ENCODE measurements around the gene DYSF.

The DYSF gene

DNA sequence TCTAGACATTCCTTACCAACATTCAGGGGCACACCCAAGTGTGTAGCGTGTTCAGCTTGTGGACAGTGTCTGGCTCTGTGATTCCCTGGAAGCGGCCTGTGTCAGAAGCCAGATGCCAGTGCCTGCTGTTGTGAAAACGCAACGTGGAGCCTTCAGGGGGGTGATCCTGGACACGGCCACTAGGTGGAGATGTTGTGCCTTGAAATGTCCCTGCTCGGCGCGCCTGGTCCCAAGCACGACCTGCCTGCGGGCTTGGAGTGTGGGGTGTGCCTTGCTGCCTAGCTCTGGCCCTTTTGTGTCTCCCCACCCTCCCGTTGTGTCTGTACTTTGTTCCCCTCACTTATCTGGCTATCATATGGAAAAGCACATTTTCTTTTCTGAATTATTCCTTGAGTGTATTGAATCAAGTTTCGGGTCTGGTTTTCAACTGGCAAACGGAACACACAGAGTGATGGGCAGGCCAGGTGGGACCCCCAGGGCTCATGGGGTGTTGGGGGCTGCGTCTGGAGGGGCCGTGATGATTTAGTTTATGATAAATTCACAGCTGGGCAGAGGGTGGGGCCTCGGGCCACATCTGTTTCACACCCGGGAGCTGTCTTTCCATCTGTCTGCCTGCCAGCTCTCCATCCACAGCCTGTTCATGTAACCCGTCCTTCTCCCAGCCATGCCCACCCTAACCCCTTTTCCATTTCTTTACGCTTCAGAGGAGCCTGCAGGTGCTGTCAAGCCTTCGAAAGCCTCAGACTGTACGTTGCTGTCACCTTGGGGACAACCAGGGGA lies 95.5 kb downstream of the DYSF start (continued):
- TF ChIP-seq, protein P1, sequence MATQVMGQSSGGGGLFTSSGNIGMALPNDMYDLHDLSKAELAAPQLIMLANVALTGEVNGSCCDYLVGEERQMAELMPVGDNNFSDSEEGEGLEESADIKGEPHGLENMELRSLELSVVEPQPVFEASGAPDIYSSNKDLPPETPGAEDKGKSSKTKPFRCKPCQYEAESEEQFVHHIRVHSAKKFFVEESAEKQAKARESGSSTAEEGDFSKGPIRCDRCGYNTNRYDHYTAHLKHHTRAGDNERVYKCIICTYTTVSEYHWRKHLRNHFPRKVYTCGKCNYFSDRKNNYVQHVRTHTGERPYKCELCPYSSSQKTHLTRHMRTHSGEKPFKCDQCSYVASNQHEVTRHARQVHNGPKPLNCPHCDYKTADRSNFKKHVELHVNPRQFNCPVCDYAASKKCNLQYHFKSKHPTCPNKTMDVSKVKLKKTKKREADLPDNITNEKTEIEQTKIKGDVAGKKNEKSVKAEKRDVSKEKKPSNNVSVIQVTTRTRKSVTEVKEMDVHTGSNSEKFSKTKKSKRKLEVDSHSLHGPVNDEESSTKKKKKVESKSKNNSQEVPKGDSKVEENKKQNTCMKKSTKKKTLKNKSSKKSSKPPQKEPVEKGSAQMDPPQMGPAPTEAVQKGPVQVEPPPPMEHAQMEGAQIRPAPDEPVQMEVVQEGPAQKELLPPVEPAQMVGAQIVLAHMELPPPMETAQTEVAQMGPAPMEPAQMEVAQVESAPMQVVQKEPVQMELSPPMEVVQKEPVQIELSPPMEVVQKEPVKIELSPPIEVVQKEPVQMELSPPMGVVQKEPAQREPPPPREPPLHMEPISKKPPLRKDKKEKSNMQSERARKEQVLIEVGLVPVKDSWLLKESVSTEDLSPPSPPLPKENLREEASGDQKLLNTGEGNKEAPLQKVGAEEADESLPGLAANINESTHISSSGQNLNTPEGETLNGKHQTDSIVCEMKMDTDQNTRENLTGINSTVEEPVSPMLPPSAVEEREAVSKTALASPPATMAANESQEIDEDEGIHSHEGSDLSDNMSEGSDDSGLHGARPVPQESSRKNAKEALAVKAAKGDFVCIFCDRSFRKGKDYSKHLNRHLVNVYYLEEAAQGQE (tag by site-specific recombination; IDR thresholded peaks at IDR 0.05), result no peak
- TF ChIP-seq ZEB2 (tag by site-specific recombination; IDR thresholded peaks at IDR 0.05), result no peak

DNA sequence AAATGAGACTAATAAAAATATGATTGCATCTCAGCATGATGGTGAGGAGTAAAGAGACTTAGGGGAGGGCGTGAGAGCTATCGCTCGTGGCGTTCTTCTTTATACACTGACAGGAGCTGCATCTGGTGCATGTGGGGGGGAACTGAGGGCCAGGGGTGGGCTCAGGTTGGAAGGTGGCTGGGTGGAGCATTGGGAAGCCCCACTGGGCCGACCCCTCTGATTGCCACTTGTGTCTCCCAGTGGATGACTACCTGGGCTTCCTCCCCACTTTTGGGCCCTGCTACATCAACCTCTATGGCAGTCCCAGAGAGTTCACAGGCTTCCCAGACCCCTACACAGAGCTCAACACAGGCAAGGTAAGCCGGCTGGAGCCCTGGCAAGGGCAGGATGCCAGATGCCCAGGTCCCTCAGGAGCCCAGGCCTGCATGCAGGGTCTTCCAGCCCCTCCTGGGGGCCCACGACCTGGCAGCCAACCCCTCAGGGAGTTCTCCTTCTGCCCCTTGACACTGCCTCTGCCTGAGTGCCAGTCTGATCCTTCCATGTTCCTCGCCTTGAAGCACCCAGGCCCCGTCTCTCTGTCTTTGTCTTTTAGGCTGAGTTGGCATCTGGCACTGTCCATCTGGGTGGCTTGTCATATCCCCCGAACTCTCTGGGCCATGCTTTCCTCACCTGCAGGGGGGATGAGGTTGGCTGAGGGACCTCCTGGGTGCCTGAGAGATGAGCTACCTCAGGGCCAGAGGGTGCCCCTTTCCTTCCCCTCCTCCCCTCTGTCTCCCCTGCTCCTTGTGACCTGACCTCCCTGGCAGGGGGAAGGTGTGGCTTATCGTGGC lies 97.7 kb downstream of the DYSF start:
- Histone ChIP-seq H3K36me3 (ENCODE audit: control insufficient read depth in 2 of 2, insufficient read depth in 1 of 2, low read length in 2 of 2) (no peaks in the 10 kb centered on the region), H3K4me1 (ENCODE audit: control insufficient read depth, insufficient read depth, low read length) (no peaks in the 10 kb centered on the region), H3K27ac (ENCODE audit: extremely low read depth, low read depth, low read length) (no peak overlapping the region), H3K4me3 (ENCODE audit: low read depth, low read length) (no peak overlapping the region), H3K9me3 (ENCODE audit: control insufficient read depth, insufficient read depth, low read depth, low read length) (no peaks in the 10 kb centered on the region)
- POLR2A ChIA-PET, result no interaction called here
- CTCF ChIA-PET, result interaction anchor here (1.0 to 2.7 kb wide), 5 partner anchors 89 to 1028 kb away, joined by 3 to 11 read pairs (median 5); no protein-coding TSS in a partner anchor
- TF ChIP-seq ZFP3 (tag by site-specific recombination; IDR thresholded peaks at IDR 0.05; ENCODE audit: low read depth) (no peak), SP3 (tag by site-specific recombination; IDR thresholded peaks at IDR 0.05) (no peak), ZSCAN23 (tag by site-specific recombination; IDR thresholded peaks at IDR 0.05) (no peak), ZNF560 (tag by site-specific recombination; IDR thresholded peaks at IDR 0.05; ENCODE audit: borderline replicate concordance) (no peak), ZNF10 (tag by site-specific recombination; IDR thresholded peaks at IDR 0.05) (no peak), ZNF658 (tag by site-specific recombination; IDR thresholded peaks at IDR 0.05) (no peak)
- TF ChIP-seq, protein P2, sequence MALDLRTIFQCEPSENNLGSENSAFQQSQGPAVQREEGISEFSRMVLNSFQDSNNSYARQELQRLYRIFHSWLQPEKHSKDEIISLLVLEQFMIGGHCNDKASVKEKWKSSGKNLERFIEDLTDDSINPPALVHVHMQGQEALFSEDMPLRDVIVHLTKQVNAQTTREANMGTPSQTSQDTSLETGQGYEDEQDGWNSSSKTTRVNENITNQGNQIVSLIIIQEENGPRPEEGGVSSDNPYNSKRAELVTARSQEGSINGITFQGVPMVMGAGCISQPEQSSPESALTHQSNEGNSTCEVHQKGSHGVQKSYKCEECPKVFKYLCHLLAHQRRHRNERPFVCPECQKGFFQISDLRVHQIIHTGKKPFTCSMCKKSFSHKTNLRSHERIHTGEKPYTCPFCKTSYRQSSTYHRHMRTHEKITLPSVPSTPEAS (tag by site-specific recombination; IDR thresholded peaks at IDR 0.05), result no peak
- TF ChIP-seq, protein P3, sequence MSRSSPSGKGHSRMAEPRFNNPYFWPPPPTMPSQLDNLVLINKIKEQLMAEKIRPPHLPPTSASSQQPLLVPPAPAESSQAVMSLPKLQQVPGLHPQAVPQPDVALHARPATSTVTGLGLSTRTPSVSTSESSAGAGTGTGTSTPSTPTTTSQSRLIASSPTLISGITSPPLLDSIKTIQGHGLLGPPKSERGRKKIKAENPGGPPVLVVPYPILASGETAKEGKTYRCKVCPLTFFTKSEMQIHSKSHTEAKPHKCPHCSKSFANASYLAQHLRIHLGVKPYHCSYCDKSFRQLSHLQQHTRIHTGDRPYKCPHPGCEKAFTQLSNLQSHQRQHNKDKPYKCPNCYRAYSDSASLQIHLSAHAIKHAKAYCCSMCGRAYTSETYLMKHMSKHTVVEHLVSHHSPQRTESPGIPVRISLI (tag by site-specific recombination; IDR thresholded peaks at IDR 0.05), result no peak
- TF ChIP-seq, protein P4, sequence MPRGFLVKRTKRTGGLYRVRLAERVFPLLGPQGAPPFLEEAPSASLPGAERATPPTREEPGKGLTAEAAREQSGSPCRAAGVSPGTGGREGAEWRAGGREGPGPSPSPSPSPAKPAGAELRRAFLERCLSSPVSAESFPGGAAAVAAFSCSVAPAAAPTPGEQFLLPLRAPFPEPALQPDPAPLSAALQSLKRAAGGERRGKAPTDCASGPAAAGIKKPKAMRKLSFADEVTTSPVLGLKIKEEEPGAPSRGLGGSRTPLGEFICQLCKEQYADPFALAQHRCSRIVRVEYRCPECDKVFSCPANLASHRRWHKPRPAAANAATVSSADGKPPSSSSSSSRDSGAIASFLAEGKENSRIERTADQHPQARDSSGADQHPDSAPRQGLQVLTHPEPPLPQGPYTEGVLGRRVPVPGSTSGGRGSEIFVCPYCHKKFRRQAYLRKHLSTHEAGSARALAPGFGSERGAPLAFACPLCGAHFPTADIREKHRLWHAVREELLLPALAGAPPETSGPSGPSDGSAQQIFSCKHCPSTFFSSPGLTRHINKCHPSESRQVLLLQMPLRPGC (tag by site-specific recombination; IDR thresholded peaks at IDR 0.05), result no peak
- TF ChIP-seq, protein P5, sequence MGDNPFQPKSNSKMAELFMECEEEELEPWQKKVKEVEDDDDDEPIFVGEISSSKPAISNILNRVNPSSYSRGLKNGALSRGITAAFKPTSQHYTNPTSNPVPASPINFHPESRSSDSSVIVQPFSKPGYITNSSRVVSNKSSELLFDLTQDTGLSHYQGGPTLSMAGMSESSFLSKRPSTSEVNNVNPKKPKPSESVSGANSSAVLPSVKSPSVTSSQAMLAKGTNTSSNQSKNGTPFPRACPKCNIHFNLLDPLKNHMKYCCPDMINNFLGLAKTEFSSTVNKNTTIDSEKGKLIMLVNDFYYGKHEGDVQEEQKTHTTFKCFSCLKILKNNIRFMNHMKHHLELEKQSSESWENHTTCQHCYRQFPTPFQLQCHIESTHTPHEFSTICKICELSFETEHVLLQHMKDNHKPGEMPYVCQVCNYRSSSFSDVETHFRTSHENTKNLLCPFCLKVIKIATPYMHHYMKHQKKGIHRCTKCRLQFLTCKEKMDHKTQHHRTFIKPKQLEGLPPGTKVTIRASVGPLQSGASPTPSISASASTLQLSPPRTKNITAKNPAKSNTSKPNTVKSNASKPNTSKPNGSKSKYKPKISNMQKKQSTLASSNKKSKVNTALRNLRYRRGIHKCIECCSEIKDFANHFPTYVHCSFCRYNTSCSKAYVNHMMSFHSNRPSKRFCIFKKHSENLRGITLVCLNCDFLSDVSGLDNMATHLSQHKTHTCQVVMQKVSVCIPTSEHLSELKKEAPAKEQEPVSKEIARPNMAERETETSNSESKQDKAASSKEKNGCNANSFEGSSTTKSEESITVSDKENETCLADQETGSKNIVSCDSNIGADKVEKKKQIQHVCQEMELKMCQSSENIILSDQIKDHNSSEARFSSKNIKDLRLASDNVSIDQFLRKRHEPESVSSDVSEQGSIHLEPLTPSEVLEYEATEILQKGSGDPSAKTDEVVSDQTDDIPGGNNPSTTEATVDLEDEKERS (tag by site-specific recombination; IDR thresholded peaks at IDR 0.05), result no peak
- TF ChIP-seq, protein P6, sequence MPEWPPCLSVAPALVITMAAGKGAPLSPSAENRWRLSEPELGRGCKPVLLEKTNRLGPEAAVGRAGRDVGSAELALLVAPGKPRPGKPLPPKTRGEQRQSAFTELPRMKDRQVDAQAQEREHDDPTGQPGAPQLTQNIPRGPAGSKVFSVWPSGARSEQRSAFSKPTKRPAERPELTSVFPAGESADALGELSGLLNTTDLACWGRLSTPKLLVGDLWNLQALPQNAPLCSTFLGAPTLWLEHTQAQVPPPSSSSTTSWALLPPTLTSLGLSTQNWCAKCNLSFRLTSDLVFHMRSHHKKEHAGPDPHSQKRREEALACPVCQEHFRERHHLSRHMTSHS (tag by site-specific recombination; IDR thresholded peaks at IDR 0.05), result no peak

All from HEK293 (cell line).